Measurements from ENCODE around the gene ADRA1B.

The ADRA1B gene

GRCh38 chr5:159907689-159908590 lies 8.3 kb upstream of the ADRA1B start:
- DNase-seq: no peak
- TF ChIP-seq POLR2A (IDR thresholded peaks at IDR 0.05; ENCODE audit: low read length): no peak
- TF ChIP-seq GATA1 (IDR thresholded peaks at IDR 0.05; ENCODE audit: low read depth, low read length): no peak

DNA sequence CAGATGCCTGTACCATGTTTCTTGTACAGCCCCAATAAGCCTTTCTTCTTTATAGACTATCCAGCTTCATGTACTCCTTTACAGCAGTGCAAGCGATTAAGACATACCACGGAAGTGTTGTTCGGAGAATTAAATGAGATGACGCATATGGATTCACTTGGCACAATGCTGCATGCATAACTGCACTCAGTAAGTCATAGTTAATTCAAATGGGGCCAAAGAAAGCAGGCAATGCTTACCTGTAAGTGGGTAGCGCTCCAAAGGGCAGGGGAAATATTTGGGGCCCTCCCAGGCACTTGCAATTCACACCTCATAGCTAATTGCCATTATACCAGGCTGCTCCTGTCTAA lies 7.7 kb upstream of the ADRA1B start:
- no peak for DNase-seq
- TF ChIP-seq GATA1 (IDR thresholded peaks at IDR 0.05; ENCODE audit: low read depth, low read length): no peak
- no peak for TF ChIP-seq POLR2A (IDR thresholded peaks at IDR 0.05; ENCODE audit: low read length)

DNA sequence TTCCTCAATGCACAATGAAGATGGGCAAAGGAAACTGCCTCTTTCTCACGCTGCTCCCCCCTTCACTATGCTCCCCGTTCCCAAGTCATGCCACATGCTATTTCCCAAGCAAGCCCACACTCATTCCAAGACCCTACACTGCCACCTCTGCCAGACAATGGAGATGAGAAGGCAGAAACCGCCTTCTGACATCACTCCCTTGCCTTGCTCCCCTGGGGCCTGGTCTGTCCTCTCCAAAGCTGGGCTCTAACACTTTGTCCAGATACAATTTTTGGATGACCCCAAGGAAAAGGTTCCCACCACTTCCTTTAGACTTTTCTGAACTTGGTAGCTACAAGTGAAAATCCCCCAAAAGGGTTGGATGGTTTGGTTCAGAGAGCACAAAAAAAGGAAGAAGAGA lies 7.2 kb upstream of the ADRA1B start:
- no peak for DNase-seq
- TF ChIP-seq GATA1 (IDR thresholded peaks at IDR 0.05; ENCODE audit: low read depth, low read length) (no peak), POLR2A (IDR thresholded peaks at IDR 0.05; ENCODE audit: low read length) (no peak)

GRCh38 chr5:159910207-159910842 lies 6.0 kb upstream of the ADRA1B start:
- no peak for TF ChIP-seq POLR2A (IDR thresholded peaks at IDR 0.05; ENCODE audit: low read length)
- TF ChIP-seq GATA1 (IDR thresholded peaks at IDR 0.05; ENCODE audit: low read depth, low read length): no peak
- DNase-seq: no peak

DNA sequence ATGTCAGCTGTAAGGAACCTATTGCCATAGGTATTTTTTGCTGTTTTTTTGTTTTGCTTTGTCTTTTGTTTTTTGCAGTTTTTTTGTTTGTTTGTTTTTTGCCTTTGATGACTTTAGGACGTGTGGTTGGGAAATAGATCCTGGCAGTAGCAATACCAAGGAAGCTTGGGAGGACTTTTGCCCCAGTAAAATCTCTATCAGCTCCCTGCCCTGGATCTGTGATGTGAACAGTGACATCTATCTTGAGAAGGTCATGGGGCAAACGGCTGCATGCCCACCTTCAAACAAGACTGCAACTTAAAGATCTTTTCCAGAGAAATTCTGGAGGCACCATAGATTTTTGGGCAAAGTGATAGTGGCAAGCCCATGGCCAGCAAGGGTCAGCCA lies 5.4 kb upstream of the ADRA1B start:
- TF ChIP-seq GATA1 (IDR thresholded peaks at IDR 0.05; ENCODE audit: low read depth, low read length) (no peak), POLR2A (IDR thresholded peaks at IDR 0.05; ENCODE audit: low read length) (no peak)
- no peak for DNase-seq

- TF ChIP-seq POLR2A (IDR thresholded peaks at IDR 0.05; ENCODE audit: low read length) (no peak), GATA1 (IDR thresholded peaks at IDR 0.05; ENCODE audit: low read depth, low read length) (no peak)
Observed at GRCh38 chr5:159911349-159911748, 4.9 kb upstream of the ADRA1B start.

DNA sequence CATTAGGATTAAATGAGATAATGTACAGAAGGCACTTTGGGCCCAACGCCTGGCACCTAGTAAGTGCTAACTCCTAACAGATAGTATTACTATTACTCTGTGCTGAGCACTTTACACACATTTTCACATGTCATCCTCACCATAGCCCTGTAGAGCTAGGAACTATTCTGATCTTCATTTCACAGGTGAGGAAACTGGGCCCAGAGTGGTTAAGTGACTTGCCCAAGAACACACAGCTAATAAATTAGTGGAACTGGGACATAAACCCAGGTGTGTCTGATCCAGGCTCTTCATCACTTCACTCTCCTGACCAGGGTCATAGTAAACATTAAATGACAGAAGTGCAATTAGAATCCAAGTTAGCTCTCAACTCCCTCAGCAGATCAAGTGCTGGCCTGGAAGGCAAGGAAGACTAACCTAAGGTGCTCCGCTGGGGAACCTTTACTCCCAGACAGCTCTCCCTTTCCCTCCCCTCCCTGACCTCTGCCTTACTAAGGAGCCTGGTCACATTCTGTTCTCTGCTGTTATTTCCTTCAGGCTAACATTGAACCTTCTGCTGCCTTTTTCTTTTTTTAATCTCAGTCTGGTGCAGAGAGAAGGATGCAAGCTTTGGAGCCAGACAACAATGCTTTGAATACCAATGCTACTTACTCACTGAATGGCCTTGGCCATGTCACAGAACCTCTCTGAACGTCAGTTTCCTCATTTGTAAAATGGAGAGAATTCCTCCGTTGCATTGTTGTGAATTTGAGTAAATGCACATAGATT lies 4.1 kb upstream of the ADRA1B start:
- no peak for DNase-seq
- no peak for TF ChIP-seq GATA1 (IDR thresholded peaks at IDR 0.05; ENCODE audit: low read depth, low read length)
- no peak for TF ChIP-seq POLR2A (IDR thresholded peaks at IDR 0.05; ENCODE audit: low read length)

More at GRCh38 chr5:159911349-159911748, 4.9 kb upstream of the ADRA1B start:
- no peak for DNase-seq

DNA sequence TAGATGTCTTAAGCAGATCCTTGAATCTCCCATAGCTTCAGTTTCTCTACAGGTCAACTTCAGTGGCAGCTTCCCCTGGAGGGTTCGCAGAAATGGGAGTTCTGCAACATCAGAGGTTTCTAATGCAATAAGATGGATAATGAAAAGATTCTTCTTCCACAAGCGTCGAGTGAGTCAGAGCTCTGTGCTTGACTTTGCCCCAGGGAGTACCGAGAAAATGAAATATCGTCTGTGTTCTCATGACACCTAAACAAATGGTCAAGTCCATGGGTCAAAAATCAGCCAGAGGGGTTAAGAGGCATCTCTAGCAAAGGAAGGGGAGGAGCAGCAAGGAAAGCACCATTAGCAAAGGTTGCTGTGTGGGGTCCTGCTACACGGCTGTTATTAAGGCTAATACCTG lies 3.2 kb upstream of the ADRA1B start:
- TF ChIP-seq GATA1 (IDR thresholded peaks at IDR 0.05; ENCODE audit: low read depth, low read length) (no peak), POLR2A (IDR thresholded peaks at IDR 0.05; ENCODE audit: low read length) (no peak)
- no peak for DNase-seq

DNA sequence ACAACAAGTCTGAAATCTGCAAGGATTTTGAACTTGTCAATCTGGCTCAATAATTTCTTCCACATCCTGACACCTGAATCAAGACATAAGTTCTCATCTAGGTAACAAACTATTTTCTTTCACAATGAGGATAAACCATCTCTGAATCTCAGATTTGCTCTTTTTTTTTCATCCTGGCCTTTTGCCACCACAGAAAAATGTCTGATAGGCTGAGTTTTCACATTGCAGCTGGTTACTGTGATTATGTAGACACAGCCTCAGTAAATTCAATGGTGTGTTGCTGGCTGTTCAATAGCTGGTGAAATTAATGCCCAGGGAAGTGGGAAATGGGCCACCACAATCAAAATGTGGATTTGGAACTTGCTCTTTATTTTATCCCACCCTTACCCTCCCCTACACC lies 2.8 kb upstream of the ADRA1B start:
- no peak for DNase-seq

DNA sequence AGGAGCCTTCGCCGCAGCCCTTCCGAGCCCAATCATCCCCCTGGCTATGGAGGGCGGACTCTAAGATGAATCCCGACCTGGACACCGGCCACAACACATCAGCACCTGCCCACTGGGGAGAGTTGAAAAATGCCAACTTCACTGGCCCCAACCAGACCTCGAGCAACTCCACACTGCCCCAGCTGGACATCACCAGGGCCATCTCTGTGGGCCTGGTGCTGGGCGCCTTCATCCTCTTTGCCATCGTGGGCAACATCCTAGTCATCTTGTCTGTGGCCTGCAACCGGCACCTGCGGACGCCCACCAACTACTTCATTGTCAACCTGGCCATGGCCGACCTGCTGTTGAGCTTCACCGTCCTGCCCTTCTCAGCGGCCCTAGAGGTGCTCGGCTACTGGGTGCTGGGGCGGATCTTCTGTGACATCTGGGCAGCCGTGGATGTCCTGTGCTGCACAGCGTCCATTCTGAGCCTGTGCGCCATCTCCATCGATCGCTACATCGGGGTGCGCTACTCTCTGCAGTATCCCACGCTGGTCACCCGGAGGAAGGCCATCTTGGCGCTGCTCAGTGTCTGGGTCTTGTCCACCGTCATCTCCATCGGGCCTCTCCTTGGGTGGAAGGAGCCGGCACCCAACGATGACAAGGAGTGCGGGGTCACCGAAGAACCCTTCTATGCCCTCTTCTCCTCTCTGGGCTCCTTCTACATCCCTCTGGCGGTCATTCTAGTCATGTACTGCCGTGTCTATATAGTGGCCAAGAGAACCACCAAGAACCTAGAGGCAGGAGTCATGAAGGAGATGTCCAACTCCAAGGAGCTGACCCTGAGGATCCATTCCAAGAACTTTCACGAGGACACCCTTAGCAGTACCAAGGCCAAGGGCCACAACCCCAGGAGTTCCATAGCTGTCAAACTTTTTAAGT lies 819 bp downstream of the ADRA1B start:
- DNase-seq: no peak
- TF ChIP-seq POLR2A (IDR thresholded peaks at IDR 0.05; ENCODE audit: low read length): no peak
- no peak for TF ChIP-seq GATA1 (IDR thresholded peaks at IDR 0.05; ENCODE audit: low read depth, low read length)

More for the DNA sequence above, 2.8 kb upstream of the ADRA1B start:
- no peak for TF ChIP-seq GATA1 (IDR thresholded peaks at IDR 0.05; ENCODE audit: low read depth, low read length)
- no peak for TF ChIP-seq POLR2A (IDR thresholded peaks at IDR 0.05; ENCODE audit: low read length)

DNA sequence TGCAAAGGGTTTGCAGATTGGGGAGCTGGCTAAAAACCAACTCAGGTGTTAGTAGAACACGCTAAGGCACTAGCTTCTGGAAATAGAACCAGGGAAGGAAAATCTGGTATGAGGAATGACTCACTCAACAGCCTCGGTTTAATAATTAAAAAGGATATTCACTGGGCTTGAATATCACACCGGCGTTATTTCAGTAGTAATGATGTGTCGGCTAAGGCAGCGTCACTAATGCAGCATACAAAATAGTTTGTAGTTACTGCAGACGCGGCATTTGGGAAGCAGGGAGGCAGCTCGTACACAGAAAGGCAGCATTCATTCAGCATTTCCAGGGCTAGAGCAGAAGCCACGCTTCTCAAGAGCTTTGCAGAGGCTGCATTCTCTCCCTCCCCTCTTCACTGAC lies 1.7 kb downstream of the ADRA1B start:
- no peak for TF ChIP-seq GATA1 (IDR thresholded peaks at IDR 0.05; ENCODE audit: low read depth, low read length)
- TF ChIP-seq POLR2A (IDR thresholded peaks at IDR 0.05; ENCODE audit: low read length): no peak
- no peak for DNase-seq

GRCh38 chr5:159921721-159922120 lies 5.4 kb downstream of the ADRA1B start:
- no peak for DNase-seq
- TF ChIP-seq GATA1 (IDR thresholded peaks at IDR 0.05; ENCODE audit: low read depth, low read length): no peak
- no peak for TF ChIP-seq POLR2A (IDR thresholded peaks at IDR 0.05; ENCODE audit: low read length)

- DNase-seq: no peak
- TF ChIP-seq POLR2A (IDR thresholded peaks at IDR 0.05; ENCODE audit: low read length): no peak
Observed at GRCh38 chr5:159923008-159923407, 6.7 kb downstream of the ADRA1B start.
